Spleen (tissue), 7 donors: ENCODE results near the gene HOXC5.

ENCODE experiments used
- CTCF ChIP-seq, 11 experiments: fragments of 200-600 bp in 7 of 11; fragments of 450-650 bp in 4 of 11; sonication (generic) in 4 of 11; IDR thresholded peaks in 8 of 11; conservative IDR thresholded peaks in 3 of 11; 1 replicate in 7 of 11; 2 replicates in 4 of 11; pipeline versions ENCODE4 v1.4.0 to v1.8.0; 2016 to 2021; ENCODE audit warnings: antibody characterized with exemption in 11 of 11, inconsistent platforms in 4 of 11, mild to moderate bottlenecking in 1 of 11
- POLR2A ChIP-seq, 3 donors: fragments of 450-650 bp; IDR thresholded peaks; one replicate each; pipeline ENCODE4 v1.5.1; 2017; ENCODE audit warnings: antibody characterized with exemption in 3 of 3, mild to moderate bottlenecking in 1 of 3
- donor health status: DM: no; HTN: no; CAD: no; lungs with moderate emphysema.
- donor health status: DM: no; HTN: no; CAD: no.
- donor health status: DM: no; HTN: no; CAD: no.

- TF ChIP-seq CTCF (IDR thresholded peaks at IDR 0.05 in 8 of 11, conservative IDR thresholded peaks at IDR 0.05 in 3 of 11), result no peak
- no peak for TF ChIP-seq POLR2A (IDR thresholded peaks at IDR 0.05)
These were observed 10.4 kb downstream of the HOXC5 start for GRCh38 chr12:54042970-54043853.
